ENCODE data around the gene SSTR1.
"Not testable (repeated sequence)": the region's sequence is repeated elsewhere in the genome, so short reads cannot be mapped to it uniquely, and the experiment has no call there.

The SSTR1 gene

GRCh38 chr14:38207736-38208617 lies at the start of gene SSTR1:
Gene SSTR1 (plus strand): TSS chr14:38207904. CDS start chr14:38209390, 1,486 bp downstream.
- DNase-seq (ENCODE audit: low spot score), result no peak

DNA sequence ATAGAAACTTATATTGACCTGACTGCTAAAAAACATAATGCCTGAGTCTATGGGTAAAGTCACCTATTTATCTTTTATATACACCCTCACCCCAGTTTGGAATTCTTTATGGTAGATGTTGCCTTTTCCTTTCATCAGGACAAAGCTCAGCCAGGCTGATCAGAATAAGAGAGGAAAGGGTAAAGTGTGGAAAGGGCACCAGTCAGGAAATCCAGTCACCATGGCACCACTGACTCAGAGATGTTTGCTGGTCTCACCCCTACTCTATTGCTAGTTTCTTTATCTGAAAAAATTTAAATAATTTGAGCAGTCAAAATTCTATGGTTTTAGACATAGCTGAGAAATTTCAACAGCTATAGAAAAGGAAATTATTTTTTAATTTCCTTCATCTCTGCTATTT lies 49.2 kb upstream of the SSTR1 start:
- no peak for DNase-seq (ENCODE audit: low spot score)

DNA sequence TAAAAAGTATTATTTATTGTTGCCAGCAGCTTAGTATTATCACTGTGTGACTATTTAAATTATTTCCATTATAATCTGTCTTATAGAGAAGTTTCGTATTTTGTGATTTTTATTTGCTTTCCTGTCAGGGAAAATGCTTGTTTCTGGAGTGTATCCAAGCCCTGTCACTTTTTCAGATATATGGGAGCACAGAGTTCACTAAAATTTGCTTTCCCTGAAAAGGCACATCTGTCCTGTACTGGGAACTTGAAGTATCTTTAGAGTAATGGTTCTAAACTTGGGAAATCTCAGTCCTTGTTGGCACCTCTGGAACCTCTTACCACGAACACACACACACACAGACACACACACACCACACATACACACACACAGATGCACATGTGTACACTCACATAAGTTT lies 39.3 kb upstream of the SSTR1 start:
- DNase-seq (ENCODE audit: low spot score), result no peak

- DNase-seq (ENCODE audit: low spot score), result no peak
Observed at GRCh38 chr14:38171197-38171596, 36.5 kb upstream of the SSTR1 start.

GRCh38 chr14:38174711-38175110 lies 33.0 kb upstream of the SSTR1 start:
- DNase-seq (ENCODE audit: low spot score), result no peak

- no peak for DNase-seq (ENCODE audit: low spot score)
Observed at GRCh38 chr14:38175658-38176057, 32.0 kb upstream of the SSTR1 start.

DNA sequence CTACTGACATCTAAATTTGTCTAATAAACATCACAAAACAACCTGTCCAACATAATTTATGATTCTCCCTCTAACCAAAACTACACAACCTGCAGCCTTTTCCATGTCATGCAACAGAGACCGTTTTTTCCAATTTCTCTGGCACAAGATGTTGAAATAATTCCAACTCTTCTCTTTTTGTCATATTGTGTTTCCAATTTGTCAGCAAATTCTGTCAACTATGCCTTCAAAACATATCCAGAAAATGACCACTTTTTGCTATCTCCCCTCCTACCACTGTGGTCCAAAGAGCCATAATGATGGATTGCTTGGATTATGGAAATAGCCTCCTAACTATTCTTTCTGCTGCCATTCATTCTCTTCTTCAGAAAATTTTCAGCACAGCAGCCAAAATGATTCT lies 31.3 kb upstream of the SSTR1 start:
- DNase-seq (ENCODE audit: low spot score), result no peak

- DNase-seq (ENCODE audit: low spot score), result no peak
Observed at GRCh38 chr14:38184132-38184531, 23.6 kb upstream of the SSTR1 start.

- DNase-seq (ENCODE audit: low spot score), result no peak
Observed at GRCh38 chr14:38185671-38186070, 22.0 kb upstream of the SSTR1 start.

- DNase-seq (ENCODE audit: low spot score), result no peak
Observed at GRCh38 chr14:38186216-38186615, 21.5 kb upstream of the SSTR1 start.

DNA sequence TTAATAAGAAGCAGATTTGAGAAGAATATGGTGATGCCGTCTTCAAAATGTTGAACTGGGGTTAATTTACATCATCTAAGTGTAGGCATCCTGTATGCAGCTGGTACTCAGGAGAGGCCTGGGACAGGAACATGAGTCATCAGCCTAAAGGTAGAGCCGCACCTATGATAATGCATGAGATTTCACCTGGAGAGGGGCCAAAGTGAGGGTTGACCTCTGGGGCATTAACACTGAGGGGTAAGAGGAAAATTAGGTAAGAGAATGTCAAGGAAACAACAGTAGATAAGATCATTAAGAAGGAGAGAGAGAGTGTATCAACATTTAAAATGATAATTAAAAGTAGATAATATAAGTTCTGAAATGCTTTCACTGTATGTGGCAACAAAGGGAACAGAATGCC lies 20.2 kb upstream of the SSTR1 start:
- DNase-seq (ENCODE audit: low spot score), result no peak

DNA sequence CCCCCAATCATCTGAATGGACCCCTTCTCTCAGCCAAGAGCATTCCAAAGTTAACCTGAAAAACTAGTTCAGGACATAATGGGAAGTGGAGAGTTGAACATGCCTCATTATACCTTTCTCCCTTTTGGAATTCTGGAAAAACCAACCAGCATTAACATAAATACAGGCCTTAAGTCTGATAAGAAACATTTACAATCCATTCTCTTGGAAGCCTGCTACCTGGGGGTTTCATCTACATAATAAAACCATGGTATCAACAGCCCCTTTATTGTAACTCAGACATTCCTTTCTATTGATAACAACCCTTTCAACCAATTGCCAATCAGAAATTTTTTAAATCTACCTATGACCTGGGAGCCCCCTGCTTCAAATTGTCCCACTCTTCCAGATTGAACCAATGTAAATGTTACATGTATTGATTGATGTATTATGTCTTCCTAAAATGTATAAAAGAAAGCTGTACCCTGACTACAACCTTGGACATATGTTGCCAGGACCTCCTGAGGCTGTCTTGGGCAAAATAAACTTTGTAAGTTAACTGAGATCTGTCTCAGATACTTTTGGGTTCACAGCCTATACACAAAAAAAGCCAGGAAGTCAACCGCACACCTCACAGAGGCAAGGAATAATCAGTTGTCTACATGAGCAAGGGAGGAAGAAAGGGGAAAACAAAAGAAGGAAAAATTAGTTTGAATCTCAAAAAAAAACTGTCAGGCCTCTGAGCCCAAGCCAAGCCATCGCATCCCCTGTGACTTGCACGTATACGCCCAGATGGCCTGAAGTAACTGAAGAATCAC lies 17.6 kb upstream of the SSTR1 start:
- no peak for DNase-seq (ENCODE audit: low spot score)

DNA sequence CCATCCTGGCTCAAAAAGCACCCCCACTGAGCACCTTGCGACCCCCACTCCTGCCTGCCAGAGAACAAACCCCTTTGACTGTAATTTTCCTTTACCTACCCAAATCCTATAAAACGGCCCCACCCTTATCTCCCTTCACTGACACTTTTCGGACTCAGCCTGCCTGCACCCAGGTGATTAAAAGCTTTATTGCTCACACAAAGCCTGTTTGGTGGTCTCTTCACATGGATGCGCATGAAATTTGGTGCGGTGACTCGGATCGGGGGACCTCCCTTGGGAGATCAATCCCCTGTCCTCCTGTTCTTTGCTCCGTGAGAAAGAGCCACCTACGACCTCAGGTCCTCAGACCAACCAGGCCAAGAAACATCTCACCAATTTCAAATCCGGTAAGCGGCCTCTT lies 16.9 kb upstream of the SSTR1 start:
- not testable (repeated sequence) for DNase-seq (ENCODE audit: low spot score)

- DNase-seq (ENCODE audit: low spot score), result not testable (repeated sequence)
Observed at GRCh38 chr14:38191491-38191890, 16.2 kb upstream of the SSTR1 start.

DNA sequence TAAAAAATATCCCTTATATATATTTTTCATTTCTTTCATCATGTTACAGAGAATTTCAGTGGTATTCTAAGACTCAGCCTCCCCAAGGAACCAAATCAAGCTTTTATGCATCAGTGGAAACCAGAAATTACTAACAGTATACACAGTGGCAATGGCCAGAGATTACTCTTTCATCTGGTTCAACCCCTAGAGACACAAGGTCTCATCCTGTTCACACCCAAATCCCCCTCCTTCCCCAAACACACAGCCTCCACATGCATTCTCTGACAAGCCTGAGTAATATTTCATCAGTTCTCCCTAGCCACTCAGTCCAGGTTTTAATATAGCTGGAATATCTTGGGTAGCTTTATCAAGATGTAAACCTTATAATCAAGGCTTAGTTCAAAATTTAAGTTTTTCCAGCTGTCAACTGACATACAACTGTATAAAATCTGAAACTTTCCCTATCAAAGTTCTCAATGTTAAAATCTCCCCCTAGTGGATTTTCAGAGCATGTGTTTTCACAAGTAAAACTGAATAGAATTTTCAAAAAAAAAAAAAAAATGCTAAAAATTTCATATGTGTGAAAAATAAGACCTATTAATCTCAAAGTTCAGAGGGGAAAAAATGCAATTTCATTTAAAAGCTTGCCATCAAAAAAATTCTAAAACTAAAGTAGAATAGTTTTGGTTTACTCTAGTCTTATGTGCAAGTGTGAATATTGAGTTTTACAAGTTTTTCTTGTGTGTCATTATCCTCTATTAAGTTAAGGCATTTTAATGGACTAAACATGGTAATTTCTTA lies 10.5 kb upstream of the SSTR1 start:
- peak; percentile 39 for DNase-seq (ENCODE audit: low spot score)

- no peak for DNase-seq (ENCODE audit: low spot score)
Observed at GRCh38 chr14:38197784-38198335, 9.8 kb upstream of the SSTR1 start.

DNA sequence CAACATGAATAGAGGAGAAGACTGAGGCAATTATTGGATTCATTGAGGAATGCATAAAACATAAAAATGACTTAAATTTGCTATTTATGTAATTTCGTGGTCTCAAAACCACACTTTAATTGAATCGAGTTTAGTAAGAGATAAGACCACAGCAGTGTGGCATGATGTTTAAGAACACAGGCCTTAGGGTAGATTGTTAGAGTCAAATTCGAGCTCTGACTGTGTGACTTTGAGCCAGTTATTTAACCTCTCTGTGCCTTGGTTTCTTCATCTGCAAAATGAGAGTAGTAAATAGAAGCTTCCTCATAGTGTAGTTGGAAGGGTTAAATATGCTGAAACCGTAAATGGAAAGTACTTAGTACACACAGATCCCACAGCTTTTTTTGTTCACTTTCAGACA lies 9.3 kb upstream of the SSTR1 start:
- DNase-seq (ENCODE audit: low spot score), result no peak

- DNase-seq (ENCODE audit: low spot score), result no peak
Observed at GRCh38 chr14:38199076-38199475, 8.6 kb upstream of the SSTR1 start.

GRCh38 chr14:38199739-38200138 lies 8.0 kb upstream of the SSTR1 start:
- DNase-seq (ENCODE audit: low spot score), result peak; percentile 49

GRCh38 chr14:38201137-38201828 lies 6.4 kb upstream of the SSTR1 start:
- no peak for DNase-seq (ENCODE audit: low spot score)

DNA sequence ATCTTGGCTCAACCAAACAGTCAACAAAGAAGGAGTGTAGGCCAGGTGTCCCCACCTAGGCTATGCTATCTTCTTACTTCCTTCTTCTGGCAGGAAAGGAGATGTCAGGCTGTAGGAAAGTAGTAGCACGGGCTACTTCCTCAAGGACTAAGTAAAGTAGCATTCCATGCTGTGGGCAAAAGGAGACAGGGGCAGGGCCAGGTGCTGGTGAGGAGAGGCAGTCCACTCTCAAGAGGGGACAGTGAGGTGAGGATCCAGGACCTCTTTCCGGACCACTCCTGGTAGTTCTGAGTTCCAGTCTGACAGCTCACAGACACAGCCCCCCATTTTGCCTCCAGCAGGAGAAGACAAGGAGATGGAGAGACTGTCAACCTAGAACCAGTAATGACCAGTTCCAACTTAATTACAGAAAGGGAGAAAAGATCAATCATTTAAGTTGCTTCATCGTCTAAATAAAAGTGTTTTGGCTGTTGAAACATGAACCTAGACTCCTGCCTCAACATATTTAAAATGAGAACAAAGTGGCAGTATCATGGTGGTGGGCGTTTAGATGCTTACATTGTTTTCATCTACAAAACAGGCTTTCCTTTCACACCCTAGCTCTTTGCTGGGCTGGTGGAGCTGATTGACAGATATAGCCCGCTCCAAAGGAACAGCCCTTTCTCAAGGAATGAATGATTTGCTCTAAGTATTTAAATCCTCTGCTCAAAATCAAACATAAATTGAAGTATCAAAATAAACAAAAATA lies 5.1 kb upstream of the SSTR1 start:
- no peak for DNase-seq (ENCODE audit: low spot score)
